ENCODE results near the gene APC2.

DNA sequence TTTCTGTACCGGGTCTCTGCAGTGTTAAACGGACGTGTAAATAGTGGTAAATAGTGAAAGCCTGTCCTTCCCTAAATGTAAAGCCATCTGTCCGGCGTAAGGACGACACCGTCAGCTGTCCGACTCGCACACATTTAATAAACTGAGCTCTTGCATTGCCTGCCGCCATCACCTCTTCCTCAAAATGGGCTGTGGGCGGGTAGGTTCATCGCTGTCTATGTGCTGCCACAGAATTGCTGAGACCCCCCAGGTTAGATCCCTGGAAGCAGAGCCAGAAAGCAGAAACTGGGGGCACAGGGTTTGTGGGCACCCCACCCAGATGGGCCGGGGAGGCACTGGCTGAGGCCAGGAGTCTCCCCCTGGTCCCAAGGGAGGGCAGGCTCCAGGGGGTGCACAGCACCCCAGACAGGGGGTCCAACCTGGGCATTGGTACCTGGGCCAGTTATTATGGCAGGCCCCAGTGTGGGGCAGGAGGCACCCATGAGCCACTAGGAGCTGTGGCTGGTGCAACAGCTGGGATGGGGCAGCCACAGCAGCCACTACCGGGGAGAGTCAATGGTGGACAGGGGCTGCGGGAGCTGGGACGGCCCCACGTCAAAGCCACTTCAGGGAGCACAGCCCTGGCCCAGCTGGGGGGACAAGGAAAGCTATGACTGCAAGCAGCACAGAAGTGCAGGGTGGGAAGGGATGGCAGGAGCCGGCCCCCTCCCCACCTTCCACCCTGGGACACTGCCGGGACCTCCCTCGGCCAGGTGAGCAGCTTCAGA, 23.3 kb downstream of the APC2 start:
- TF ChIP-seq EP300 (IDR thresholded peaks at IDR 0.05): no peak
- TF ChIP-seq, protein P1, sequence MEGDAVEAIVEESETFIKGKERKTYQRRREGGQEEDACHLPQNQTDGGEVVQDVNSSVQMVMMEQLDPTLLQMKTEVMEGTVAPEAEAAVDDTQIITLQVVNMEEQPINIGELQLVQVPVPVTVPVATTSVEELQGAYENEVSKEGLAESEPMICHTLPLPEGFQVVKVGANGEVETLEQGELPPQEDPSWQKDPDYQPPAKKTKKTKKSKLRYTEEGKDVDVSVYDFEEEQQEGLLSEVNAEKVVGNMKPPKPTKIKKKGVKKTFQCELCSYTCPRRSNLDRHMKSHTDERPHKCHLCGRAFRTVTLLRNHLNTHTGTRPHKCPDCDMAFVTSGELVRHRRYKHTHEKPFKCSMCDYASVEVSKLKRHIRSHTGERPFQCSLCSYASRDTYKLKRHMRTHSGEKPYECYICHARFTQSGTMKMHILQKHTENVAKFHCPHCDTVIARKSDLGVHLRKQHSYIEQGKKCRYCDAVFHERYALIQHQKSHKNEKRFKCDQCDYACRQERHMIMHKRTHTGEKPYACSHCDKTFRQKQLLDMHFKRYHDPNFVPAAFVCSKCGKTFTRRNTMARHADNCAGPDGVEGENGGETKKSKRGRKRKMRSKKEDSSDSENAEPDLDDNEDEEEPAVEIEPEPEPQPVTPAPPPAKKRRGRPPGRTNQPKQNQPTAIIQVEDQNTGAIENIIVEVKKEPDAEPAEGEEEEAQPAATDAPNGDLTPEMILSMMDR (IDR thresholded peaks at IDR 0.05): no peak
- no peak for TF ChIP-seq POLR2A (IDR thresholded peaks at IDR 0.05)
- no peak for TF ChIP-seq POLR2AphosphoS5 (IDR thresholded peaks at IDR 0.05)
